ENCODE data around the gene NF1. TPM values are rescaled to one million over a fixed set of nuclear protein-coding genes. Genes with fewer than 3 reads are reported as not detected.
"Not testable (repeated sequence)": the region's sequence is repeated elsewhere in the genome, so short reads cannot be mapped to it uniquely, and the experiment has no call there.

NF1 gene
- total RNA-seq, 1 experiment from 2014 or later = 62.4 TPM

DNA sequence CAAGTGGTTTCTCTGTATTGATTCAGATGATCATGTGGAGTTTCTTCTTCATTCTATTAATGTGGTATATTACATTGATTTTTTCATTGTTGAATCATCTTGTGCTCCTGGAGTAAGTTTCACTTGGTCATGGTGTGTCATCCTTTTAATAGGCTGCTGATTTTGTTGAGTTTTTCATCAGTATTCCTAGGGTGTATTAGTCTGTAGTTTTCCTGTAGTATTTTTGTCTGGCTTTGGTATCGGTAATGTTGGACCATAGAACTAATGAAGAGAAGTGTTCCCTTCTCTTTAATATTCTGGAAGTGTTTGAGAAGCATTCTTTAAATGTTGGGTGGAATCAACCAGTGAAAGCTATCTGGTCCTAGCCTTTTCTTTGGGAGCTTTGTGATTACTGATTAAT lies 103.2 kb downstream of the NF1 start:
- Histone ChIP-seq H3K36me3 (ENCODE audit: control insufficient read depth, insufficient read depth, low read length) (no peaks in the 10 kb centered on the region), H3K4me3 (ENCODE audit: low read depth, low read length) (no peak overlapping the region), H3K27me3 (replicated peaks; ENCODE audit: control insufficient read depth, insufficient read depth, low read length) (no peaks in the 10 kb centered on the region), H3K9me3 (no peaks in the 10 kb centered on the region), H3K4me1 (no peaks in the 10 kb centered on the region)
- DNase-seq = no peak
- Mint-ChIP-seq H3K4me1 (ENCODE audit: low read depth, unreplicated experiment) (no peaks in the 10 kb centered on the region), H3K27ac (ENCODE audit: unreplicated experiment) (no peak overlapping the region), H3K27me3 (ENCODE audit: insufficient read depth, unreplicated experiment) (no peaks in the 10 kb centered on the region), H3K4me3 (ENCODE audit: unreplicated experiment) (no peak overlapping the region), H3K9me3 (ENCODE audit: unreplicated experiment) (no peaks in the 10 kb centered on the region), H3K36me3 (ENCODE audit: insufficient read depth, unreplicated experiment) (no peaks in the 10 kb centered on the region)
- TF ChIP-seq, protein P1, sequence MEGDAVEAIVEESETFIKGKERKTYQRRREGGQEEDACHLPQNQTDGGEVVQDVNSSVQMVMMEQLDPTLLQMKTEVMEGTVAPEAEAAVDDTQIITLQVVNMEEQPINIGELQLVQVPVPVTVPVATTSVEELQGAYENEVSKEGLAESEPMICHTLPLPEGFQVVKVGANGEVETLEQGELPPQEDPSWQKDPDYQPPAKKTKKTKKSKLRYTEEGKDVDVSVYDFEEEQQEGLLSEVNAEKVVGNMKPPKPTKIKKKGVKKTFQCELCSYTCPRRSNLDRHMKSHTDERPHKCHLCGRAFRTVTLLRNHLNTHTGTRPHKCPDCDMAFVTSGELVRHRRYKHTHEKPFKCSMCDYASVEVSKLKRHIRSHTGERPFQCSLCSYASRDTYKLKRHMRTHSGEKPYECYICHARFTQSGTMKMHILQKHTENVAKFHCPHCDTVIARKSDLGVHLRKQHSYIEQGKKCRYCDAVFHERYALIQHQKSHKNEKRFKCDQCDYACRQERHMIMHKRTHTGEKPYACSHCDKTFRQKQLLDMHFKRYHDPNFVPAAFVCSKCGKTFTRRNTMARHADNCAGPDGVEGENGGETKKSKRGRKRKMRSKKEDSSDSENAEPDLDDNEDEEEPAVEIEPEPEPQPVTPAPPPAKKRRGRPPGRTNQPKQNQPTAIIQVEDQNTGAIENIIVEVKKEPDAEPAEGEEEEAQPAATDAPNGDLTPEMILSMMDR (IDR thresholded peaks at IDR 0.05; ENCODE audit: insufficient read depth in 1 of 2, low read depth in 1 of 2, low read length in 1 of 2, severe bottlenecking in 1 of 2, unreplicated experiment in 1 of 2) = no peak
- no TSS peak for BruUV-seq (replicated peaks)
- ChIA-PET CTCF (interaction anchor here (0.7 kb wide), 1 partner anchor 118 kb away, joined by 3 read pairs; no protein-coding TSS in a partner anchor), POLR2A (no interaction called here)
- intact Hi-C loops (cut with micrococcal nuclease; ENCODE audit: unreplicated experiment) = no loop called here

DNA sequence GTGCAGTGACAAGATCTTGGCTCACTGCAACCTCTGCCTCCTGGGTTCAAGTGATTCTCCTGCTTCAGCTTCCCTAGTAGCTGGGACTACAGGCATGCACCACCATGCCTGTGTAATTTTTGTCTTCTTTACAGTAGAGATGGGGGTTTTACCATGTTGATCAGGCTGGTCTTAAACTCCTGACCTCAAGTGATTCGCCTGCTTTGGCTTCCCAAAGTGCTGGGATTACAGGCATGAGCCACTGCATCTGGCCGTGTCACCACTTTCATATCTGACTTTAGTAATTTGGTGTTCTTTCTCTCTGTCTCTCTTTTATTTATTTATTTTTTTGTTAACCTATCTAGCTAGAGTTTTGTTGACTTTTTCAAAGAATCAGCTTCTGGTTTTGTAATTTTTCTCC lies 103.9 kb downstream of the NF1 start:
- H3K27me3 ChIP-seq (replicated peaks; ENCODE audit: control insufficient read depth, insufficient read depth, low read length); DNase-seq; H3K27ac Mint-ChIP-seq (ENCODE audit: unreplicated experiment); H3K9me3 Mint-ChIP-seq (ENCODE audit: unreplicated experiment); H3K27me3 Mint-ChIP-seq (ENCODE audit: insufficient read depth, unreplicated experiment); H3K36me3 Mint-ChIP-seq (ENCODE audit: insufficient read depth, unreplicated experiment); POLR2A ChIA-PET; H3K4me3 ChIP-seq (ENCODE audit: low read depth, low read length); intact Hi-C loops (cut with micrococcal nuclease; ENCODE audit: unreplicated experiment); H3K4me3 Mint-ChIP-seq (ENCODE audit: unreplicated experiment); H3K9me3 ChIP-seq; BruUV-seq (replicated peaks); H3K36me3 ChIP-seq (ENCODE audit: control insufficient read depth, insufficient read depth, low read length); H3K4me1 ChIP-seq; H3K4me1 Mint-ChIP-seq (ENCODE audit: low read depth, unreplicated experiment): not testable (repeated sequence)
- CTCF ChIA-PET = interaction anchor here (0.7 kb wide), 1 partner anchor 117 kb away, joined by 3 read pairs; no protein-coding TSS in a partner anchor

DNA sequence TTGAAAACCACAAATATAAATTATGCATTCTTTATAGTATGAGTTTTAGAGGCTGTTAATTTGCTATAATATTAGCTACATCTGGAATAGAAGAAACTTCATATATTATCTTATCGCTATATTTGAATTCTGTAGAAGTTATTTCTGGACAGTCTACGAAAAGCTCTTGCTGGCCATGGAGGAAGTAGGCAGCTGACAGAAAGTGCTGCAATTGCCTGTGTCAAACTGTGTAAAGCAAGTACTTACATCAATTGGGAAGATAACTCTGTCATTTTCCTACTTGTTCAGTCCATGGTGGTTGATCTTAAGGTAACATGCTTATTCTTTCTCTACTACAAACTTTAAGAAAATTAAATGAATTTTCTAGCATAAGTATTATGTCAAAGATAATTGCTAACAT lies 105.5 kb downstream of the NF1 start:
- no peaks in the 10 kb centered on the region for H3K36me3 Mint-ChIP-seq (ENCODE audit: insufficient read depth, unreplicated experiment)
- H3K27ac Mint-ChIP-seq (ENCODE audit: unreplicated experiment) = no peak overlapping the region
- DNase-seq = no peak
- TF ChIP-seq, protein P1 (IDR thresholded peaks at IDR 0.05; ENCODE audit: insufficient read depth in 1 of 2, low read depth in 1 of 2, low read length in 1 of 2, severe bottlenecking in 1 of 2, unreplicated experiment in 1 of 2) = no peak
- no TSS peak for BruUV-seq (replicated peaks)
- no peaks in the 10 kb centered on the region for H3K9me3 ChIP-seq
- H3K4me3 ChIP-seq (ENCODE audit: low read depth, low read length) = no peak overlapping the region
- no peaks in the 10 kb centered on the region for H3K4me1 ChIP-seq
- H3K4me3 Mint-ChIP-seq (ENCODE audit: unreplicated experiment) = no peak overlapping the region
- ChIA-PET POLR2A (no interaction called here), CTCF (no interaction called here)
- no peaks in the 10 kb centered on the region for H3K27me3 Mint-ChIP-seq (ENCODE audit: insufficient read depth, unreplicated experiment)
- intact Hi-C loops (cut with micrococcal nuclease; ENCODE audit: unreplicated experiment) = no loop called here
- H3K4me1 Mint-ChIP-seq (ENCODE audit: low read depth, unreplicated experiment) = no peaks in the 10 kb centered on the region
- H3K36me3 ChIP-seq (ENCODE audit: control insufficient read depth, insufficient read depth, low read length) = no peaks in the 10 kb centered on the region
- no peaks in the 10 kb centered on the region for H3K27me3 ChIP-seq (replicated peaks; ENCODE audit: control insufficient read depth, insufficient read depth, low read length)
- no peaks in the 10 kb centered on the region for H3K9me3 Mint-ChIP-seq (ENCODE audit: unreplicated experiment)

DNA sequence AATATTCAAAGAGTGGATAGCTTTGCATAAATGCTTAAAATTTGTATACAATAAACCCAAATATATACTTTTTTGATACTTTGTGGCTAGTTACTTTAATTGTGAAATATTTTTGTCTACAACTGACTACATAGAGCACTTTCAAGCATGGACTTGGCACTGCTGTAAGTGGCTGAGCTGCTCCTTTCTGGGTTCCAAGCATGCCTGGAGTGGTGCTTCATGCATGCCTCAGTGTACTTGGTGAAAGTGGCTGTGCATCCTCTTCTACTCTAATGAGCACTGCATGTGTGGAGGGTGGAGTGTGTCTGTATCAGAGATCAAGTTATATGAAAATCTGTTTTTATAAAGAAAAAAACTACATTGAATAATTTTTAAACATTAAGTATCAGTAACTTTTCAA lies 108.2 kb downstream of the NF1 start:
- H3K27me3 Mint-ChIP-seq (ENCODE audit: insufficient read depth, unreplicated experiment) = no peaks in the 10 kb centered on the region
- H3K9me3 Mint-ChIP-seq (ENCODE audit: unreplicated experiment) = no peaks in the 10 kb centered on the region

More for the DNA sequence above, 108.2 kb downstream of the NF1 start:
- Histone ChIP-seq H3K36me3 (ENCODE audit: control insufficient read depth, insufficient read depth, low read length) (no peaks in the 10 kb centered on the region; the same call in 1 of the 2 replicates), H3K4me1 (no peaks in the 10 kb centered on the region), H3K9me3 (no peaks in the 10 kb centered on the region), H3K4me3 (ENCODE audit: low read depth, low read length) (no peak overlapping the region), H3K27me3 (replicated peaks; ENCODE audit: control insufficient read depth, insufficient read depth, low read length) (no peaks in the 10 kb centered on the region)
- intact Hi-C loops (cut with micrococcal nuclease; ENCODE audit: unreplicated experiment) = no loop called here
- H3K27ac Mint-ChIP-seq (ENCODE audit: unreplicated experiment) = no peak overlapping the region
- ChIA-PET CTCF (no interaction called here), POLR2A (no interaction called here)
- no peak overlapping the region for H3K4me3 Mint-ChIP-seq (ENCODE audit: unreplicated experiment)
- TF ChIP-seq, protein P1 (IDR thresholded peaks at IDR 0.05; ENCODE audit: insufficient read depth in 1 of 2, low read depth in 1 of 2, low read length in 1 of 2, severe bottlenecking in 1 of 2, unreplicated experiment in 1 of 2) = no peak
- no peak for DNase-seq
- no TSS peak for BruUV-seq (replicated peaks)
- H3K36me3 Mint-ChIP-seq (ENCODE audit: insufficient read depth, unreplicated experiment) = no peaks in the 10 kb centered on the region
- H3K4me1 Mint-ChIP-seq (ENCODE audit: low read depth, unreplicated experiment) = no peaks in the 10 kb centered on the region

Measured in Caco-2 (cell line).